OCI-LY3 (cell line): ENCODE measurements around the gene PTPRC.

Experiments
- H2AFZ ChIP-seq: fragments of 200-600, 300-600 bp; shearing (Covaris generic); 2 replicates; pipeline ENCODE4 v1.6.0; 2014; ENCODE audit warnings: antibody characterized with exemption, low read depth, low read length
- H3K27ac ChIP-seq: fragments of 200-600, 300-600 bp; sonication (generic); 2 replicates; pipeline ENCODE4 v1.5.1; 2014; ENCODE audit warnings: mild to moderate bottlenecking, low read length, moderate library complexity, mixed read lengths
- H3K27me3 ChIP-seq: fragments of 200-600, 300-600 bp; sonication (generic); 2 replicates; pipeline ENCODE4 v1.6.1; 2014; ENCODE audit warnings: low read depth, low read length, mixed read lengths
- H3K36me3 ChIP-seq: fragments of 200-600, 300-600 bp; sonication (generic); replicated peaks from 2 replicates; pipeline ENCODE3; 2014; ENCODE audit warnings: low read depth, low read length, mixed read lengths
- H3K4me1 ChIP-seq: fragments of 300-600, 200-600 bp; sonication (generic); 2 replicates; pipeline ENCODE4 v1.6.1; 2014; ENCODE audit warnings: low read length, mixed read lengths
- H3K4me2 ChIP-seq: fragments of 200-600, 300-600 bp; sonication (generic); 2 replicates; pipeline ENCODE4 v1.6.1; 2014; ENCODE audit warnings: low read length, mixed read lengths
- H3K4me3 ChIP-seq: fragments of 300-600, 200-600 bp; sonication (generic); 2 replicates; pipeline ENCODE4 v1.5.1; 2014; ENCODE audit warnings: antibody characterized with exemption, mild to moderate bottlenecking, low read length, moderate library complexity
- H3K79me2 ChIP-seq: fragments of 300-600, 200-600 bp; shearing (Covaris generic); 2 replicates; pipeline ENCODE4 v1.6.1; 2014; ENCODE audit warnings: mild to moderate bottlenecking, low read length, mixed read lengths
- H3K9ac ChIP-seq: fragments of 300-600, 200-600 bp; shearing (Covaris generic); 2 replicates; pipeline ENCODE4 v1.6.0; 2014; ENCODE audit warnings: mild to moderate bottlenecking, low read length, moderate library complexity
- H3K9me3 ChIP-seq: fragments of 200-600, 300-600 bp; shearing (Covaris generic); 2 replicates; pipeline ENCODE4 v1.6.1; 2014; ENCODE audit warnings: low read length, mixed read lengths; ENCODE audit not compliant: insufficient read depth
- H4K20me1 ChIP-seq: fragments of 200-600, 300-600 bp; sonication (generic); 2 replicates; pipeline ENCODE4 v1.6.1; 2016; ENCODE audit warnings: low read length, mixed read lengths; ENCODE audit not compliant: insufficient read depth
- CTCF ChIP-seq: fragments of 200-600, 300-600 bp; sonication (generic); IDR thresholded peaks from 2 replicates; pipeline ENCODE4 v1.5.1; 2014; ENCODE audit warnings: antibody characterized with exemption, low read length, low read depth
- EZH2phosphoT487 ChIP-seq: fragments of 200-600 bp; shearing (Covaris generic); IDR thresholded peaks from 2 replicates; pipeline ENCODE4 v1.6.1; 2018; ENCODE audit warnings: antibody characterized with exemption, mixed run types, low read depth

Gene PTPRC

GRCh38 chr1:198622001-198622400, 16.8 kb upstream of the PTPRC start:
- H3K4me1 ChIP-seq = peaks cover 59% of the 10 kb centered on the region
- H3K79me2 ChIP-seq = no peaks in the 10 kb centered on the region
- H3K9me3 ChIP-seq = no peaks in the 10 kb centered on the region
- no peak overlapping the region for H2AFZ ChIP-seq
- TF ChIP-seq CTCF (no peak), EZH2phosphoT487 (no peak)
- peak overlapping the region; percentile 91 for H3K27ac ChIP-seq
- no peaks in the 10 kb centered on the region for H3K27me3 ChIP-seq
- peak overlapping the region; percentile 76 for H3K4me2 ChIP-seq
- peak overlapping the region; percentile 75 for H3K9ac ChIP-seq
- H4K20me1 ChIP-seq = no peaks in the 10 kb centered on the region
- peak overlapping the region; percentile 63 for H3K4me3 ChIP-seq
- no peaks in the 10 kb centered on the region for H3K36me3 ChIP-seq

GRCh38 chr1:198623752-198624647, 14.8 kb upstream of the PTPRC start:
- Histone ChIP-seq H3K9ac (no peak overlapping the region), H3K27ac (peak overlapping the region; percentile 91), H3K4me2 (peak overlapping the region; percentile 76), H3K4me3 (no peak overlapping the region), H3K4me1 (peaks cover 63% of the 10 kb centered on the region), H3K27me3 (no peaks in the 10 kb centered on the region), H4K20me1 (no peaks in the 10 kb centered on the region), H3K79me2 (no peaks in the 10 kb centered on the region), H2AFZ (no peak overlapping the region), H3K9me3 (no peaks in the 10 kb centered on the region), H3K36me3 (no peaks in the 10 kb centered on the region)
- TF ChIP-seq EZH2phosphoT487 = no peak
- TF ChIP-seq CTCF = no peak

DNA sequence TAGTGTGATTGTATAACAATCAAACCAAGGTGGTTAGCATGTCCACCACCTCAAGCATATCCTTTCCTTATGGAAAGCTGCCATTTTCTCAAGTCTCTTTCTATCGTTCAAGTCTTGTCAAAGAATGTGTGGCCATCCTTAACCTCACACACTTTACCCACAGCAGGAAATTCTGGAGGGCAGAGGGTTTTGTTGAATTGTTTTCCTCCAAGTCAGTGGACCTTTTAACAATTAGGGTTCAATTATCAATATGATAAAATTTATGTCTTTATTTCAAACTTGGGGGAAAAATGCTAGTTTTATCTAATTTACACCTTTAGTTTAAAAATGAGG, 14.2 kb upstream of the PTPRC start:
- Histone ChIP-seq H4K20me1 (no peaks in the 10 kb centered on the region), H3K9me3 (no peaks in the 10 kb centered on the region), H2AFZ (no peak overlapping the region), H3K79me2 (no peaks in the 10 kb centered on the region), H3K4me3 (no peak overlapping the region), H3K4me2 (no peak overlapping the region), H3K36me3 (no peaks in the 10 kb centered on the region), H3K4me1 (peaks cover 57% of the 10 kb centered on the region), H3K27ac (no peak overlapping the region), H3K9ac (no peak overlapping the region), H3K27me3 (no peaks in the 10 kb centered on the region)
- no peak for TF ChIP-seq EZH2phosphoT487
- no peak for TF ChIP-seq CTCF

GRCh38 chr1:198627436-198628066, 11.3 kb upstream of the PTPRC start:
- no peak overlapping the region for H3K27ac ChIP-seq
- H4K20me1 ChIP-seq = no peaks in the 10 kb centered on the region
- TF ChIP-seq EZH2phosphoT487 (no peak), CTCF (no peak)
- no peak overlapping the region for H2AFZ ChIP-seq
- H3K9ac ChIP-seq = no peak overlapping the region
- peaks cover 34% of the 10 kb centered on the region for H3K4me1 ChIP-seq
- no peaks in the 10 kb centered on the region for H3K79me2 ChIP-seq
- H3K9me3 ChIP-seq = no peaks in the 10 kb centered on the region
- no peak overlapping the region for H3K4me3 ChIP-seq
- H3K27me3 ChIP-seq = no peaks in the 10 kb centered on the region
- no peak overlapping the region for H3K4me2 ChIP-seq
- H3K36me3 ChIP-seq = no peaks in the 10 kb centered on the region
